AG10803 (cell line): Measurements from ENCODE around the gene TLCD2.

Experiments used
- DNase-seq: peaks from one replicate; pipeline ENCODE4 v3.0.0; 2010; ENCODE audit warnings: low read depth
- H3K4me3 ChIP-seq: 2 replicates; pipeline ENCODE4 v1.5.1; 2011; ENCODE audit warnings: mild to moderate bottlenecking, low read length, control low read depth
- TF ChIP-seq, protein P1 (sequence below): conservative IDR thresholded peaks from 2 replicates; pipeline ENCODE4 v1.5.1; 2011; ENCODE audit warnings: mild to moderate bottlenecking, low read length, control low read depth, inconsistent platforms

TLCD2 gene

DNA sequence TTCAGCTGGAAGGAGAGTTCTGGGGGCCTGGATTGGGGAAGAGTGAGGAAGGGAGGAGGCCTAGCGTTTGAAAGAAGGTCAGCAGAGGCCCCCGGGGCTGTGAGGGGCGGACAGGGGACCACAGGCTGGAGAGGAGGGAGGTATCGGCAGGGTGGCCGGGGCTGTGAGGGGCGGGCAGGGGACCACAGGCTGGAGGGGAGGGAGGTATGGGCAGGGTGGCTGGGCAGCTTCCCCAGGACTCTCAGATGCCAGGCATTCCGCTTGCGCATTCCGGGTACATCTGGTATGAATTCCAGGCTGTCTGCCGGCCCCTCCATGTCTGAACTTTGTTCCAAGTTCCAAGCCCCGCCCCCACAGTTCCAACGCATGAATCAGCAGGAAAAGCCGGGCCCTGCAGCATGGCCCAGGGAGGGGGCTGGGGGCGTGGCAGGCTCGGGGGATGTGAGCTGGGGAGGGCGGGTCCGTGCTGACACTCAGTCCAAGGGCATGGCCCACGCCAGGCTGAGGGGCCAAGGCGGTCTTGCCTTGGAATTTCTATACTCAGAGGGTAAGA is 4.3 kb upstream of the TLCD2 start:
- peak overlapping the region; percentile 95 for H3K4me3 ChIP-seq
- TF ChIP-seq, protein P1, sequence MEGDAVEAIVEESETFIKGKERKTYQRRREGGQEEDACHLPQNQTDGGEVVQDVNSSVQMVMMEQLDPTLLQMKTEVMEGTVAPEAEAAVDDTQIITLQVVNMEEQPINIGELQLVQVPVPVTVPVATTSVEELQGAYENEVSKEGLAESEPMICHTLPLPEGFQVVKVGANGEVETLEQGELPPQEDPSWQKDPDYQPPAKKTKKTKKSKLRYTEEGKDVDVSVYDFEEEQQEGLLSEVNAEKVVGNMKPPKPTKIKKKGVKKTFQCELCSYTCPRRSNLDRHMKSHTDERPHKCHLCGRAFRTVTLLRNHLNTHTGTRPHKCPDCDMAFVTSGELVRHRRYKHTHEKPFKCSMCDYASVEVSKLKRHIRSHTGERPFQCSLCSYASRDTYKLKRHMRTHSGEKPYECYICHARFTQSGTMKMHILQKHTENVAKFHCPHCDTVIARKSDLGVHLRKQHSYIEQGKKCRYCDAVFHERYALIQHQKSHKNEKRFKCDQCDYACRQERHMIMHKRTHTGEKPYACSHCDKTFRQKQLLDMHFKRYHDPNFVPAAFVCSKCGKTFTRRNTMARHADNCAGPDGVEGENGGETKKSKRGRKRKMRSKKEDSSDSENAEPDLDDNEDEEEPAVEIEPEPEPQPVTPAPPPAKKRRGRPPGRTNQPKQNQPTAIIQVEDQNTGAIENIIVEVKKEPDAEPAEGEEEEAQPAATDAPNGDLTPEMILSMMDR = no peak
- DNase-seq = peak; percentile 99

DNA sequence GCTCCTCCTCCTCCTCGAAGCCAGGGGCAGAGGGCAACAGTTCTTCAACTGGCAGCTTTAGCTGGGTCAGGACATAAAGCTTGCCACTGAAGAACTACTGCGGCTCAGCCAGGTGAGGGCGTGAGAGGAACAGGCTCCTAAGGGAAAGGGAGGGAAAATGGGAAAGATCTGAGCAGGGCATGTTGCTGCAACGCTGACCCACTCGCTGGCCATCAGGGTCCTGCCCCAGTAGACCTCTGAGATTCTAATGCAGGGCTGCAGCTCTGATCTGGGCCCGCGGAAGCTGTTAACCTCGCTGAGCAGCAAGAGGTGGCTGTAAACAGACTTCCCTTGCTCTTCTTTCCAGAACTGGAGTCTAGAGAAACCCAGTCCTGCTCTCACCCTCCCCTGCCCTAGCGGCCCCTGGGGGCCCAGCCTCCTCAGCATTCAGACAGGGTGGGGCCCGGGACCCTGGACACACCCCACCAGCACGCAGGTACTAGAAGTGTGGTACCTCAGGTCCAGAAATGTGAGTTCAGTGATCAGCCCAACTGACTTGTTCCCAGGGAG is 3.8 kb upstream of the TLCD2 start:
- TF ChIP-seq, protein P1 = peak; percentile 51
- peak overlapping the region; percentile 95 for H3K4me3 ChIP-seq
- peak; percentile 50 for DNase-seq

DNA sequence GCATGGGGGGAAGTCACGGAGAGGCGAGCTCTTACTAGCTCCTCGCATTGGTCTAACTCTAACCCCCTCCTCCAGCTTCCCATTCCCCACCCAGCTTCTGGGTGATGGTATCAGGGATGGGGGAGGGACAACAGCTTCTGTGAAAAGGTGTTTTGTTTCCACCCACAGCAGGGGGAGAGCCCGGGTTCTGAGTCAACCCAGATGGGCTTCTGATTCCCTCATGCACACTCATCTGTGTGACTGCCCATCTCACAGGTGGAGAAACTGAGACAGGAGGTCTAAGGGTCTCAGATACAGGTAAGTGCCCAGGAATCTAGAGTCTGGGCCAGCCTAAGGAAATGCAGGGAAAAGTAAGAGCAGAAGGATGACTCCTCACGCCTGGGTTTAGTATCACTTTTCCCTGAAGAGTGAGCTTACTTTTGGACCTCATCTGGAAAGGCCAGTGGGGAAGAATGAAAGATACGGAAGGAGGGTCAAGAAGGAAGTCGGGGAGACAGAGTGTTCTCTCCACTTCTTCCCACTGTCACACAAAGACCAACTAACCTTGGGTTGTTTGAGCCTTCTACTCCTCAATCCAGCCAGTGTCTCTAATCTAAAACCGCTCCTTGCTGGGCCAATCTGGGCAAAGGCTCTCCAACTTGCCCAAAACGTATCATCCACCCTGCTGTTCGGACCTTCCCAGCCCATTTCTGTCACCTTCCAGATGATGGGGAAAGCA is 3.1 kb upstream of the TLCD2 start:
- no peak for DNase-seq
- TF ChIP-seq, protein P1 = no peak
- H3K4me3 ChIP-seq = peak overlapping the region; percentile 95

DNA sequence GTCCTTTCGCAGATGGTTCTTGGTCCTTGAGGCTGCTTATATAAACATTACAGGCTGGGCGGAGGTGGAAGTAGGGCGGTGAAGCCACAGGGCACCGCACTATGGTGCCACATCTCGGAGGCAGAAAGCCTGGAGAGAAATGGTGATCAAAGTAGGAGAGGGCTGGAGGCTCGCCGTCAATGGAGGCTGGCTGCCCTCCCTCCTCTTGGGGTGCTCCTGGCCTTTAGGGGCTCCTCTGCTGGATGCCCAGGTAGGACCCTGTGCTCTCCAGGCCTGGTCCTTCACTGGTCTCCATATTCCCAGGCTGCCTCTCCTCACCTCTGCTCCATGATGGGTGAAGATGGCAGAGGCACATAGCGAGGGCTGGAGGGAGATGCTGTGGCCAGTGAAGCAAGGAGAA is 2.1 kb upstream of the TLCD2 start:
- DNase-seq = no peak
- H3K4me3 ChIP-seq = peak overlapping the region; percentile 95
- TF ChIP-seq, protein P1 = no peak

DNA sequence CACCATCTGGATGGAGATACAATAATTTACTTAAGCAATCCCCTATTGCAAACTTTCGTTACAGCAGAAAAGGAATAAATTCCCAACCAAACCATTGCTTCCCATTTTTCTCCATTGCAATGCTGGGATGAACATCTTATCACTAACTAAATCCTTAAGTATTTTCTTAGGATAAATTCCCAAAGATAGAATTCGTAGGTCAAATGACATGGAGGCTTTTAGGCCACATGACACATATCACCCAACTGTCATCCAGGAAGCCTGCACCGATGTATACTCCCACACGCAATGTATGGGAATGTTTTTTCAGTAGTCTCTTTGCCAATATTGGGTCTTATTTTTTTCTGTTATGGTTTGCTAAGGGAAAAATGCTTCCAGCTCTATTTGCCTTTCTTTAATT is 1.6 kb upstream of the TLCD2 start:
- no peak for DNase-seq
- TF ChIP-seq, protein P1 = no peak
- peak overlapping the region; percentile 21 for H3K4me3 ChIP-seq

DNA sequence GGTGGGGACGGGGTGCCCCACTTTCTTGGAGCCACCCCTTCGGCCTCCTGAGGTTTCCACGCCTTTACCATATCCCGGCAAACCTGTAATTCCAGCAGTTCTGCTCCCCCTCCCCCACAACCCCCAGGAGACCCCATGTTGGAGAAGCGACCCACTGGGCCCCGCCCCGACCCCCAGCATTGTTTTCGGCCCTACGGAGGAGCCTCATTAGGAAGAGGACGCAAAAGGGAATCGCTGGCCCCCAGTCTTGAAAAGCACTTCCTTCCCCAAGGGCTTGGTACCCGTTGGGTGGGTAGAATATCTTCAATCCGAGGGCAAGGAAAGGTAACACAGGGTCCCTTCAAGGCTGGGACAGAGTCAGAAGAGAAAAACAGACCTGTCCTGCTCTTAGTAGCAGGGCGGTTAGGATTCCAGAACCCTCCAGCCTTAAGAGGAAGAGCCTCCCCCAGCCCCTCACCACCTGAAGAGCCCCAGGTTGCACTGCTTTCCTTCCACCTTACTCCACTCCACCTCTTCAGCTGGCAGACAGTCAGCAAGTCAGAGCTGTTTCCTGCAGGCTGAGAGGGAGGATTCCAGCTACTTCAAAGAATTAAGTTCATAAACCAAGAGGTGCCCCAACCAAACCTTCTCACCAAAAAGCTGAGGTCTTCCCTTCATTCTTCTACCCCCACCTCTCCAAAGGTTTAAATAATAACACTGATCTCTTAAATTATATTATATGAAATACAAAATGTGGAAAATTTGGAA is 803 bp upstream of the TLCD2 start:
- peak overlapping the region; percentile 58 for H3K4me3 ChIP-seq
- peak; percentile 46 for DNase-seq
- TF ChIP-seq, protein P1 = no peak
